ENCODE measurements around the gene OR52K1.
"Not testable (repeated sequence)": the region's sequence is repeated elsewhere in the genome, so short reads cannot be mapped to it uniquely, and the experiment has no call there.

The OR52K1 gene

DNA sequence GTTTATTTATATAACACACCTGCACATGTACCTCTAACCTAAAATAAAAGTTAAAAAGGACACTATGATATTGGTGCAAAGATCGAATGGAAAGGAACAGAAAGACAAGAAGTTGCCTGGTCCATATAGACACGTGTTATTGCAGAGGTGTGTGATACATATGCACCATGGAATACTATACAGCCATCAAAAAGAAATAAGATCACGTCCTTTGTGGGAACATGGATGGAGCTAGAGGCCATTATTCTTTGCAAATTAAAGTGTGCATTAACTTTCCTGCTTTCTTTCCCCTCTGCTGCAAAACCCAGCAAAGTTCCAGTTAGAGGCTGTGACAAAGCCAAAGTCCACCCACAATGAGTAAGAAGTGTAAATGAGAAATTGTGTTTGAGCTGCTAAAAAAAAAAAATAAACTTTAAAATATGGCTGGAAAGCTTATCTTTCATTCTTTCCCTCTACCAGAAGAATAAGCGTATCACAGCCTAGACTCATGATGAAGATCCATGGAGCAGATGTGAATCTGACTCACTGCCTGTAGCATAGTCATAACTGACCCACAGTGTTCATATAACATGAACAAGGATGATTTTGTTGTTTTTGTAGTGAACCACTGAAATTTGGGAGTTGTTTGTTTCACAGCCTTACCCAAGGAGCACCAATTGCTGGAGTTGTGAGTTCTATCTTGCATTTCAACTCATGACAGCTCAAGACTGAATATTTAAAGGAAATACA is 9.6 kb downstream of the OR52K1 start:
- no peak for DNase-seq (ENCODE audit: low spot score)

DNA sequence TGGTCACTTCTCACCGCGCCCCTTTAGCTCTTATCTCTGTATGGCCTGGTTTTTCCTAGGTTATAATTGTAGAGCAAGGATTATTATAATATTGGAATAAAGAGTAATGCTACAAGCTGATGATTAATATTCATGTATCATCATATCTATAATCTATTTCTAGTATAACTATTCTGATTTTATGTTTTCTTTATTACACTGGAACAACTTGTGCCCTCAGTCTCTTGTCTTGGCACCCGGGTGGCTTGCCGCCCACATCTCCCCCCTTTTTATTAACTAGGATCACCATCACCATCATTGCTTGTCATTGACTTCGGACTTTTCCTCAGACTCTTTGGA is 11.0 kb downstream of the OR52K1 start:
- no peak for DNase-seq (ENCODE audit: low spot score)

DNA sequence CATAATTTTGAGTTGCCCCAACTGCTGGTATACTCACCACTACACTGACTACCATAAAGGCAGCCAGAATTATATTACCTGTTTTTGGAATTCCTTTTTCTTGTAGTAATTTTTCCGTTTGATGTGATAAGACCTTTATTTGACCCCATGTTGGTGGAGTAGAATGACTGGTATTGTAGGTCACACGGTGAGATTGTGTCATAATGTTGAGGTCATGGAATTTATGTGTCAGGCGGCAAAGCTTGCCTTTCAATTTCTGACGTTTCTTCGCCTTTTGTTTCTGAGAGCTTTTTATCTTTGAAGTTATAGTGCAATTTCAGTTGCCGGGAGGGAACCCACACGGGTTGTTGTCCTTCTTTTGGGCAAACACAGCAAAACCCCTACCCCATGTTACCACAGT is 13.0 kb downstream of the OR52K1 start:
- no peak for DNase-seq (ENCODE audit: low spot score)

DNA sequence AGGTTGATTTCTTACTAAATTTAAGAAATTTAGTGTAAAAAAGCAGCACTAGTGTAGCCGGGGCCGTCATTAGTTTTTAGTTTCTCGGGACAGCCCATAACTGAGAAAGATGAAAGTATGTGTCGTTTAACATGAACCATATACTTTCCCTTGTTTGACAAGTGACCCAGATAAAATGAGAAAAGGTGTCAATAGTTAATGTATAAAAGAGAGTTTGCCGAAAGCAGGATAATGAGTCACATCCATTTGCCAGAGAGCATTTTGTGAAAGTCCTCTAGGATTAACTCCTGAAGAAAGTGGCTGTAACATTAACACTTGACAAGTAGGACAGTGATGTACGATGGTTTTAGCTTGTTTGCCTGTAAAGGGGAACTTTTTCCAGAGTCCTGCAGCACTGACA is 13.5 kb downstream of the OR52K1 start:
- no peak for DNase-seq (ENCODE audit: low spot score)

DNA sequence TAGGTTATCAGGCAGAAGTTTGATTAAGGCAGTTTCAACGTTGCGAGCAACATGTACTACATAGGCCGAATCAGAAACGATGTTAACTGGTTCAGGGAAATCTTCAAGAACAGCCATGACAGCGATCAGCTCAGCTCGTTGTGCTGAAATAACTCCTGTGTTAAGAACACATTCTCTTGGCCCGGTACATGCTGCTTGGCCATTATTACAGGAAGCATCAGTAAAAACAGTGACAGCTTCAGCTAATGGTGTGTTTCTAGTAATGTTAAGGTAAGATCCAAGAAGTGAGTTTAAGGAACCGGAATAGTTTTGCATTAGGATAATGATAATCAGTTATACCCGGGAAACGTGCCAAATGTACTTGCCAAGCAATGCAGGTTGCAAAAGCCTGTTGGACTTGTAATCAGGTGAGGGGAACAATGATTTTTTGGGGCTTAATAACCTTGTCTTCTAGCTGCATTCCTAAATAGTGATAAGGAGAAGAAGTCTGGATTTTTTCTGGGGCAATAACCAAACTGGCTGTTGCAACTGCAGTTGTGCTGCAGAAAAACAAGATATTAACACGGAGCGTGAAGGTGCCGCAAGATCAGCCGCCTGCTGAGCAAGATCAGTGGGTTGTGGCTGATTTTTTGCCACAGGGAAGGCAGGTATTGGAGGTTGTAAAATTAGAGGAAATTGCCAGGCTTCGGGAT is 14.3 kb downstream of the OR52K1 start:
- no peak for DNase-seq (ENCODE audit: low spot score)

DNA sequence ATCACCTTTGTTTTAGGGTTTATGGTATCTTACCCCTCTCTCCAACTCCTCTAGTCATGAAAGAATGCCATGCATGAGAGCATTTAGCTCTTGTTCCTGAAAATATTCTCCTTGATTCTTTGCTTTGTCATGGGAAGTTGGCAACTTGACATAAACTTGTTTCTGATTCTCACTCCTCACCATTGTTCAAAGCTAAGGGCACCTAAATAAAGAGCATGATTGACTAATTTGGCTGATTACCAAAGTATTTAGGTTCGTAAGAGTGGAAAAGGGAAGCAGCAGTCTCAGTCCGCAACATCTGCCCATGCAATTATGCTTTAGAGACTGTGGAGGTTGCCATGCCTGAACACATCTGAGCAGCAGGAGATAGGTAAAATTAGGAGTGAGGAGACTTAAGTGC is 26.4 kb downstream of the OR52K1 start:
- no peak for DNase-seq (ENCODE audit: low spot score)

DNA sequence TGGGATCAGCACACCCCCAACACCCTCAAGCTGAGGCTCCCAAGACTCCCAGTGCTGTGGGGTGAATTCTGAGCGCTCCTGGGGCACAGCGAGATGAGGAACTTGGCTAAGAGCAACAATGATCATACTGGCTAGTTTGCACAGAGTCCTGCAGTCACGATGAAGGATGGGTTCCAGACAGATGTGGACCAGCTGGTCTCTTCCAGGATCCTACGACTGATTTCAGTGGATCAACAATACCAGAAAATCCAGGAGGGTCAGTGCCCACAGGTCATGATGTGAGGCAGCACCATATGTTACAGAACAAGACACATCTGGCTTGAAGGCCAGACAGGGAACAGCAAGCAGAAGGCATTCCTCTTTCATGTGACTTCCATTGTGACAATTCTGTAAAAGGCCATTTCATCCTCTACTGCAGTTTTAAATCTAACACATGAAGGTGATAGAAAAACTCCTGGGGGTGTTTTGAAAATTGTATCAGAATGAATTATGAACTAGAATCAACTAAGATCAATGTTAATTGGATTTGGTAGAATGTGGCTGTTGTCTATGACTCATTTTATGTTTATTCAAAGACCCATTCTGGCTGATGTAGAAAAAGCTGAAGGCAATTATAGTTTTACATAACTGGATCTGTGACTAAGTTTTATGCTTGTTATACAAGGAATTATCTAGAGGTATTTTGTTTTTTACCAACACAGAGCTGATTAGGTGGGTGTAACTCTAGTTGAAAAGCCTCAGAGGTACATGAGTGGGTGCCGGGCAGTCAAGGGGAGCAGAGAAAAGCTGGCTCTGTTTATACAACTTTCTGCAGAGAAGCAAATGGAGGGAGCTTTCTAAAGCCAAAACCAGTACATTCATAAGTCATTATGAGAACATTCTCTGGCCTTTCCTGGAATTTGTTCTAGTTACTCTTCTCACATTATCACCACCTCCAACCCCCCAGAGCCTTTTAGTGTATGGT is 29.1 kb downstream of the OR52K1 start:
- no peak for DNase-seq (ENCODE audit: low spot score)

DNA sequence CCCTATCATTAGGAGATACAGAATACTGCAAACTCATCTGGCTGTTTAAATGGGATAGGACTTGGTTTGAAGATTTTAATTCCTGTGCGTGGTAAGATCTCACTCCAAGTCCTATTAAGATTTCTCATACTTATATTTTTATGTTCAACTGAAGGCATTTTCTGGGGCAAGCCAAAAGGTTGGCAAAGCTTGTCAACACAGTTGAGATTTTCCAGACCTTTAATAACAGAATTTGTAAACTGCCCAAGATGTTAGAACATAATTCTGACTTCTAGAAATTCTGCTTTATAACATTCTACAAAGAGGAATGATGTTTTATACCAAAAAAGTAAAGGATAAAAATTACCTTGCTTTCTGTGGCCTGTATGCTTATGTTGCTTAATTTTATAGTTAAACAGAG is 31.8 kb downstream of the OR52K1 start:
- DNase-seq (ENCODE audit: low spot score): no peak

DNA sequence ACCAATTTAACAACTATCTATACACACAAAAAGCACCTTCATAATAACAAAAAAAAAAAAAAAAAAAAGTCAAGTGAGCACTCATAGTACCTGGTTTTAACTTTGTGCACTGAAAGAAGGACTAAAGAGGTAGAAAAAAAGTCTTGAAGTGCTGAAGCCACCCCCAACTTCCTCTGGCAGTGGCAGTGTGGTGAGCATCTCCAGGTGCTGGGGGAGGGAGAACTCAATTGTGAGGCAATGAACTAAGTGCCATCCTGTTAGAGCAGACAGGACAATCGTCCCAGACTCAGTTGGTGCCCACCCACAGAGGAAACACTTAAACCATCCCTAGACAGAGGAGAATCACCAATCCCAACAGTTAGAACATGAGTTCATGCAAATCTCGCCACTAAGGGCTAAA is 39.9 kb downstream of the OR52K1 start:
- DNase-seq (ENCODE audit: low spot score): no peak

DNA sequence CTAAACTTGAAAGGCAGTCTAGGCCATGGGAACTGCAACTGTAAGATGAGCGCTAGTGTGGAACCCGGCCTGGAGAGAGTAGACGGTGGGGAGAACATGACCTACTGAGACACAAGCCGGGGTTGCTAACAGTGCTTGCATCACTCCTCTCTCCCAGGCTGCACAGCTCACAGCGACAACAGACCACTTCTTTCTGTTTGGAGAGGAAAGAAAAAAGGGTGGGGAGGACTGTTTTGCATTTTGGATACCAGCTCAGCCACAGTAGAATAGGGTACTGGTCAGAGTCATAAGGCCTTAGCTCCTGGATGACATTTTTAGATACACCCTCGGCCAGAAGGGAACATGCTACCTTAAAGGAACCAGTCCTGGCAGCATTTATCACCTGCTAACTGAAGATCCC is 40.3 kb downstream of the OR52K1 start:
- DNase-seq (ENCODE audit: low spot score): no peak

DNA sequence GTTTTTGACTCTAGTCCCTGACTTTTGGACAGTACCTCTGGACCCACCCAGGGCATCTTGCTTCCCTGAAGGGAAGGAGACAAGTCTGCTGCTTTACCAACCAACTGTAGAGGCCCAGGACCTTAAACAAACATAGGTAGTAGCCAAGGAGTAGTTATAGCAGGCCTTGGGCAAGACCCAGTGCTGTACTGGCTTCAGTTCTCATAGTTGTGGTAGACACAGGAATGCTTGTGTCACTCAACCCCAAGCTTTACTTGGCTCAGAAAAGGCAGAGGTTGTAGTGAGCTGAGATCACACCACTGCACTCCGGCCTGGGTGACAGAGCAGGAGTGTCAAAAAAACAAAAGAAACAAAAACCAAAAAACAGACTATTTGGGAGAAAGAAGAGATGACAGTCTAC is 41.2 kb downstream of the OR52K1 start:
- DNase-seq (ENCODE audit: low spot score): no peak

DNA sequence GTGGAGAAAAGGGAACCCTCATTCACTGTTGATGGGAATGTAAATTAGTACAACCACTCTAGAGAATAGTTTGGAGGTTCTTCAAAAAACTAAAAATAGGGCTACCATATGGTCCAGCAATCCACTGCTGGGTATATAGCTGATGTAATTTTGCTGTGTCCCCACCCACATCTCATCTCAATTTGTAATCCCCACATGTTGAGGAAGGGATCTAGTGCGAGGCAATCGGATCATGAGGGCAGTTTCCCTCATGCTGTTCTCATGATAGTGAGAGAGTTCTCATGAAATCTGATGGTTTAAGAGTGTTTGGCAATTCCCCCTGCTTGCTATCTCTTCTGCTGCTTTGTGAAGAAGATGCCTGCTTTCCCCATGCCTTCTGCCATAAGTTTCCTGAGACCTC is 45.5 kb downstream of the OR52K1 start:
- no peak for DNase-seq (ENCODE audit: low spot score)

DNA sequence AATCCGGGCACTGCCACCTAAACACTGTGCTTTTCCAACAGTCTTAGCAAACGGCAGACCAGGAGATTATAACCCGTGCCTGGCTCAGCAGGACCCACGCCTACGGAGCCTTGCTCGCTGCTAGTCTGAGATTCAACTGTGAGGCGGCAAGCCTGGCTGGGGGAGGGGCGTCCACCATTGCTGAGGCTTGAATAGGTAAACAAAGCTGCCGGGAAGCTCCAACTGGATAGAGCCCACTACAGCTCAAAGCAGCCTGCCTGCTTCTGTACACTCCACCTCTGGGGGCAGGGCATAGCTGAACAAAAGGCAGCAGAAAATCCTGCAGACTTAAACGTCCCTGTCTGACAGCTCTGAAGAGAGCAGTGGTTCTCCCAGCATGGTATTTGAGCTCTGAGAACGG is 49.2 kb downstream of the OR52K1 start:
- not testable (repeated sequence) for DNase-seq (ENCODE audit: low spot score)

DNA sequence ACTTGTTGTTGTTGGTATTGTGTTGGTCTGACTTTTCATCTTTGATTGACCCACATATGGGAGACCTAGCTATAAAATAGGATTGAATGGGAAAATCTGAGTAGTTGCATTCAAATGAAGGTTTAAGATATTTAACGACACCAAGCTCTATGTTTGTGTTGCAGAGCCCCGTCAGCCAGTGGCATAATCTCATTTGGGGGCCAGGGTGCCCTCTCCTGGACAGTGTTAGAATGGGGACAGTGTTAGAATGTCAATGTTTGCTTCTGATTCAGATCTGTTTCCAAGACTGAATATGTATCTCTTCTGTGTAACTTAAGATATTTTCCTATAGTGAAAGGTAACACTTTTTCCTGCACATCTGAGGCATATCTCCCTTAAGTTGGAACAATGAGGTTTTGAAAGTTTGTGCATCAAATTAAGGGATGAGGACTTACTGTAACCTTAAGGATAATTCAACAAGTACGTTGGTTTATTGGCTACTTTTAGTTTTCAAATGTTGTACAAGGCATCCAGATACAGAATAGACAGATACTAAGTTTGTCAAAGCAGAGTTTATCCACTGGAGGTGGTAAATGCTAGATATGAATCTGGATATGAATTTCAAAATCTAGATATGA is 57.3 kb downstream of the OR52K1 start:
- peak; percentile 22 for DNase-seq (ENCODE audit: low spot score)

DNA sequence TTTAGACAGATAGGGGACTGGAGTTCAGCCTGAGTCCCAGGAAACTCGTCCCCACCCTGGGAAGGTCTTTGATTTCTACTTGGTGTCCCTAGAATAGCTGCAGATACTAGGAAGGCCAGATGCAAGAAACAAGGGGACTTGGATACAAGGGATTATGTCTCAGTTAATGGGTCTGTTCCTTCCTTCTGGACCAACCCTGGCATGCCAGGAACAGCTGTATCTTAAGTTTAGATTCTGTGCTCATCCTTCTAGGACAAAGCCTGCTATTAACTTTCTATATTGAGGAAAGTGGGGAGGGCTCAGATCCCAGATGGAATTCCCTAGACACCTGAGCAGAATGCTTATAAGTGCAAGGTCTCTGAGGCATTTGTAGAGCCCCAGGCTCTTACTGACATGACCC is 58.6 kb downstream of the OR52K1 start:
- DNase-seq (ENCODE audit: low spot score): no peak

All from HuH-7.5 (cell line).